ENCODE results near the gene DDX59.
A peak's percentile ranks its signal among the peaks of the same experiment; 100 is the strongest.

Gene DDX59

DNA sequence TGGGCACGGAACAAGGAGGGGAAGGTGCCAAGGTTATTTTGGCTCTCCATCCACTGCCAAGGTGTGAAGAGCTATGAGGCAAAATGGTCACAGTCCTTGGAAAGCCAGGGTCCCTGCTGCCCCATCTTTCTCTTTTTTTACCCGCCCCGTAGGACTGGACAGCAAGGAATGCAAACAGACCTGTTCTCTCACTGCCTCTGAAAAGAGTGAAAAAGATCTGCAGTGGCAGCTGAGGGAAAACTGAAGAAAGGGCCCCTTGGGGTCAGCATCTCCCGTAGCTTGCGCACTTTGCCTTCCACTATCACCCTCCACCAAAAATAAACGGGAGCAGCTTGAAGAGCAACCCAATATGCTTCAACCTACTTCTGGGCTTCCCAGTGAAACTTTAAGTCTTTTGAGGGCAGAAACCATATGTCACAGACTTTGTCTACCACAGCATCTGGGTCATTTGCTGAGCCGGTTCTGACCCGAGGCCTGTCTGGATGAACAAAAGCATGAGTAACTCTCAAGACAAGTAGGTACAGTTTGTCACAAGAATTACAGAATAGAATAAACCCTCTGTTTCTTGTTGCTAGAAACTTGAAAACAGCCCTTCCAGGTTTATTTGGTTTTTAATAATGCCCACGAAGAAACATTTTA, 39.7 kb downstream of the DDX59 start:
- no peak for DNase-seq (ENCODE audit: low read depth in 2 of 2)

DNA sequence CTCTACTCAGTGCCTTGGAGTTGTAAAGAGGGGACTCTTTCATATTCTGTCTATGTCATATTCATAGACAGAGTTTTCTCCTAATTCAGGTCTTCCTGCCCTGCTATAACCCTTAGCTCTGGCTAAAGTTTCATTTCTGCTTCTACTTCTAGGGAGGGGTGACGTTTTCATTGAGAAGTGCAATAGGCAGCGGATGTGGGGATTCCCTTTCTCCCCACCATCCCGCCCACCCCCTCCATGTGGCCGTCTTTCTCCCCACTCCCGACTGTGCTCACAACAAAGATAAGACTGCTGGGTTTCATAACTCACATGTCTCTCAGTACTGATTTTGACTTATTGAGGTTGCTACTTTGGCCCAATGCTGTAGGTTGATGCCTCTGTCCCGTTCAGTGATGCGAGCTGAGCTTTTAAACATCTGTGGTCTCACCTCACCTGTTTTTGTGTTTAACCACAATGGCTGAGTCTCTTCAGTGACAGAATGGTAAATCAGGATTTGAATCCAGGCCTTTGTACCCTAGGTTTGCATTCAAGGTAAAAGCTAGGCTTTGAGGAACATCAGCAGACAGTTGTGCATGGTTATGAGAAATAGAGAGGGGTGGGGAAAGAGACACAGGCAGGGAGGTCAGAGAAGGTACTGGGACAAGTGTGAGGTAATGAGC, 41.4 kb downstream of the DDX59 start:
- no peak for DNase-seq (ENCODE audit: low read depth in 2 of 2)

DNA sequence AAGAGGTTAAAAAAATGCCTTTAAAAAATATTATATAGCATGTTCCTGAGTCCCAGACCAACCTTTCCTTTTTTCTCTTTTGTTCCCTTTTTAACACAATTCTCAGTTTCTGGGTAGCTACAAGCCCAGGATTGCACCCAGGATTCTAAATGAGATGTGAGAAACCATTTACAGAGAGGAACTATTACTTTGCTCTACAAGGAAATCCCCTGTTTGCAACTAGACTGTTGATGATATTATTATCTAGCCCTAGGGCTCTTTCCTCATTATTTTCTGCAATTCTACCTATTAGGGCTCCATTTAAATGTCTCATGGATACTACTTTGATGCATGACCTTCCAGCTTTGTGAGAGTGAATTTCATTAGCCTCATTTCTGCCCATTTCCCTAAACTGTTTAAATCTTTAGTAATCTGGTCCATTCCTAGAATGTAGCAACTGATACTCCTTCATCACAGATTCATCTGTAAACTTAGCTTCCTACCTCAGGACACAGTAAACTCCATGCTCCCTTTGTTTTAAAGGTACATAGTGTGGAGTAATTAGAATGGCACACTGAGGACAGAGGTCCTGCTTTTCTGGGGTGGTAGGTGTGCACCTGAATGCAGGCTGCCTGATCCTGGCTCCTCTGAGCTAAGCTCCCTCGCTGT, 42.0 kb downstream of the DDX59 start:
- DNase-seq (ENCODE audit: low read depth in 2 of 2), result no peak

GRCh38 chr1:200626853-200627534, 42.7 kb downstream of the DDX59 start:
- no peak for DNase-seq (ENCODE audit: low read depth in 2 of 2)

GRCh38 chr1:200625381-200625824, 44.3 kb downstream of the DDX59 start:
- DNase-seq (ENCODE audit: low read depth in 2 of 2), result no peak

DNA sequence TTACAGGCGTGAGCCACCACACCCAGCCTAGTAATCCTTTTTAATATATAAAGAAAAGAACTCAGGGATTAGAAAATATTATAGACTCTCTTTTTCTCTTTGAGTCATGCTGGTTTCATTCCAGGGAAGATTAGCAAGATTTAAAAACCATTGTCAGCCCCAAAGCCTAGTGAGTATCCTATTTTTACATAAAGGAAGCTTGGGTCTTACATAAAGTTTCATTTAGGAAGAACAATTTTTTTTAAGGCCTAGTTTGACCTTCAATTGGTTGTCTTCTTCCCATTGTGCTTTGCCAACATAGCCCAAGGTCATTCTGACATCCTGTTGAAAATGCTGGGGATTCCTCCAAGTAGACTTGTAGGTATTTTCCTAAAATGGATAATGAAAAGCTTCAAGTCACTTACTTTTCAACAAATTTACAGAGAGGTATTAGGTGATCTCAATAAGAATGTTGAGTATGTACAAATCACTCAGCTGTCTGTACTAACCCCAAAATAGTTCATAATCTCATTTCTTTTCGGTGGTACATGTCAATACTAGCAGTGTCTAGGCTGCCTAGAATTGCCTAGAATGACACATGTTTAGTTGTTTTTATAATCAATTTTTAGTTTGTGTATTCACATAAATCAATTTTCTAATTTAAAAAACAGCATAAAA, 44.9 kb downstream of the DDX59 start:
- DNase-seq (ENCODE audit: low read depth in 2 of 2), result no peak

DNA sequence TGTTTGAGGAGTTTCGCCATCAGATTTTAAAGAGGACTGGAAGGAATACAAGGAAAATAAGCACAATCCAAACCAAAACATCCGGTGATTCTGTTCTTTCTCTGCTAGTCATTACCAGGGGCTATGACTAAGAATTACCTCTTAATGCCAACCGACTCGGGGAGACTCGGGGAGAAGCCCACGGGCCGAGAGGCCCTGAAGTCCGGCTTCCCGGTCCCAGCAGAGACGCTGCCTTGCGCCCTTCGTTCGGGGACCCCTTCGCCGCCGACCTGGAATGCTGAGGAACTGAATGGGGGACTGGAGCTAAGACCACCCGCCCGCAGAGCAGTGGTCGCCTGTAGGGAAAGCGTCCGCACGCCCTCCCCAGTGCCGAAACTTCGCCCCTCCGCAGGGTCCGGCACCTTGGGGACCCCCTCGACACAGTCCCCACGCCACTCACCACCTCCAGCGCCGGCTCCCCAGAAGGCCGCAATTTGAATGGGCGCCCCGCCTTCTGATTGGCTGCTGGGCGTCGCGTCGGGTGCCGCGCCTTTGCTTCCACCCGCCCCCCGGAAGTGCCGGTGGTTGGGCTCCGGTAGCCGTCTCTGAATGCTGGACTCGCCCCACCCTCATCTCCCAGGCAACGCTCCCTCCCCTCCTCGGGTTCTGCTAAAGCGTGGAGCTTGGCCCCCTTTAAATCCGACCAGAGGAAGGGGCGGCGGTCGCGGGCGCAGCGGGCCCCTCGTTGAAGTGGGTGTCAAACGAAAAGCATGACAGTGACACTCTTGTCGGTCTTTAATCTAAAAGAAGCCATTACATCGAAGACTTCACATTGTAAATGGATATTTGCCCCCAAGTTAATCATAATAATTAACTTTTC, 49.2 kb downstream of the DDX59 start, which contains the start of gene KIF14:
Gene KIF14 (minus strand): TSS at position 479 of the 859 bp plus-strand sequence. CDS start 2,028 bp downstream, outside the sequence.
- DNase-seq (ENCODE audit: low read depth in 2 of 2), result peak; percentile 77 to 84

- no peak for DNase-seq (ENCODE audit: low read depth in 2 of 2)
These were observed 49.8 kb downstream of the DDX59 start for GRCh38 chr1:200619894-200620272.

DNA sequence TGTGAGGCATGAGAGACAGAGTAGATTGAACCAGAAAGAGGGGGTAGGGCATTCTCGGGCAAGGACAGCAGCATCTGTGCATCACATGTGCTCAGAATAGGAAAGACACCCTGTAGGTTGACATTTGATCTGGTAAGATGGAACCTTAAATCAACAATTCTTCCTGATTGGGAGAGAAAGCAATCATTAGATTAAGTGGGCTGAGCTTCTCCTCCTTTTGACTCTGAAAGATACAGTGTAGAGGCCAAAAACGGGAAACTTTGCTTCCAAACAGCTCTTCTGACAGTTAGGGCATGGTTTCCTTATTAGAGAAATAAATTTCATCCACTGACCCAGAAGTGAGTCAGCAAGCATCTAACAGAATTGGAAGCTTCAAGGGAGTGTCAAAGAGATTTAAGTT, 58.9 kb downstream of the DDX59 start:
- DNase-seq (ENCODE audit: low read depth in 2 of 2), result no peak

DNA sequence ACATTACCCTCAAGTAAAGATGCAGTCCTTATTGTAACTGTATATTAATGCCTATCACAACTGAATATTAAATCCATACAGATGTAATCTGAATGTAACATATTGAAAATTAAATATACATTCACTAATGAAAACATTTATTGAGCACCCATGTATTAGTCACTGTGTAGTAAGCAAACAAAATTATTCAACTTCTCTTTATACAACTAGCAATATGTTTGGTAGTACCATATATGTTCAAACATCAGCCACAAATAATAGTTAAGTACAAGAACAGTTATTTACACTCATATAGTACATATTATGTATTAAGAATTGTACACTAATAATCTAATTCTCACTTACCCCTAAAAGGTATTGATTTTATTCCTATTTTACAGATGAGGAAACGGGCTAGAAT, 67.1 kb downstream of the DDX59 start:
- no peak for DNase-seq (ENCODE audit: low read depth in 2 of 2)
